ENCODE data around the gene PER1. TPM values are rescaled to one million over a fixed set of nuclear protein-coding genes. Genes with fewer than 3 reads are reported as not detected.

PER1 gene
- total and polyA plus RNA-seq, 2 of the 13 experiments (the other 11 are each of a cell fraction or from before 2014, with no cell fraction given): 2.6 to 3.6 TPM

GRCh38 chr17:8125154-8125946 is 26.9 kb downstream of the PER1 start (continued):
- TF ChIP-seq, protein P1, sequence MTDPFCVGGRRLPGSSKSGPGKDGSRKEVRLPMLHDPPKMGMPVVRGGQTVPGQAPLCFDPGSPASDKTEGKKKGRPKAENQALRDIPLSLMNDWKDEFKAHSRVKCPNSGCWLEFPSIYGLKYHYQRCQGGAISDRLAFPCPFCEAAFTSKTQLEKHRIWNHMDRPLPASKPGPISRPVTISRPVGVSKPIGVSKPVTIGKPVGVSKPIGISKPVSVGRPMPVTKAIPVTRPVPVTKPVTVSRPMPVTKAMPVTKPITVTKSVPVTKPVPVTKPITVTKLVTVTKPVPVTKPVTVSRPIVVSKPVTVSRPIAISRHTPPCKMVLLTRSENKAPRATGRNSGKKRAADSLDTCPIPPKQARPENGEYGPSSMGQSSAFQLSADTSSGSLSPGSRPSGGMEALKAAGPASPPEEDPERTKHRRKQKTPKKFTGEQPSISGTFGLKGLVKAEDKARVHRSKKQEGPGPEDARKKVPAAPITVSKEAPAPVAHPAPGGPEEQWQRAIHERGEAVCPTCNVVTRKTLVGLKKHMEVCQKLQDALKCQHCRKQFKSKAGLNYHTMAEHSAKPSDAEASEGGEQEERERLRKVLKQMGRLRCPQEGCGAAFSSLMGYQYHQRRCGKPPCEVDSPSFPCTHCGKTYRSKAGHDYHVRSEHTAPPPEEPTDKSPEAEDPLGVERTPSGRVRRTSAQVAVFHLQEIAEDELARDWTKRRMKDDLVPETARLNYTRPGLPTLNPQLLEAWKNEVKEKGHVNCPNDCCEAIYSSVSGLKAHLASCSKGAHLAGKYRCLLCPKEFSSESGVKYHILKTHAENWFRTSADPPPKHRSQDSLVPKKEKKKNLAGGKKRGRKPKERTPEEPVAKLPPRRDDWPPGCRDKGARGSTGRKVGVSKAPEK (CRISPR knock-in tag; IDR thresholded peaks at IDR 0.05; ENCODE audit: borderline replicate concordance): no peak
- TF ChIP-seq MAFK (conservative IDR thresholded peaks at IDR 0.05 in 1 of 2, IDR thresholded peaks at IDR 0.05 in 1 of 2; ENCODE audit: low read length in 2 of 2) (no peak), RBFOX2 (IDR thresholded peaks at IDR 0.05; ENCODE audit: low read depth, low read length) (no peak), ZNF7 (CRISPR knock-in tag; IDR thresholded peaks at IDR 0.05) (no peak), ZNF562 (CRISPR knock-in tag; IDR thresholded peaks at IDR 0.05; ENCODE audit: borderline replicate concordance) (no peak), RAD51 (IDR thresholded peaks at IDR 0.05; ENCODE audit: borderline replicate concordance) (no peak), ZNF17 (CRISPR knock-in tag; IDR thresholded peaks at IDR 0.05) (no peak), HNF4G (IDR thresholded peaks at IDR 0.05; ENCODE audit: borderline replicate concordance, low read depth, low read length) (no peak), HNF4G (CRISPR knock-in tag; IDR thresholded peaks at IDR 0.05; ENCODE audit: borderline replicate concordance, low read depth) (no peak), YY1 (IDR thresholded peaks at IDR 0.05; ENCODE audit: insufficient read depth, insufficient replicate concordance, low read depth, low read length) (no peak), TBX3 (IDR thresholded peaks at IDR 0.05; ENCODE audit: borderline replicate concordance) (no peak), XRCC5 (optimal IDR thresholded peaks at IDR 0.05; ENCODE audit: low read length) (no peak), ZNF430 (CRISPR knock-in tag; IDR thresholded peaks at IDR 0.05) (no peak), ZNF703 (CRISPR knock-in tag; IDR thresholded peaks at IDR 0.05; ENCODE audit: borderline replicate concordance) (no peak), ZNF44 (CRISPR knock-in tag; IDR thresholded peaks at IDR 0.05) (no peak), CERS6 (CRISPR knock-in tag; IDR thresholded peaks at IDR 0.05) (no peak), ZNF720 (CRISPR knock-in tag; IDR thresholded peaks at IDR 0.05) (no peak), ZNF530 (CRISPR knock-in tag; IDR thresholded peaks at IDR 0.05; ENCODE audit: low read depth) (no peak)
- TF ChIP-seq, protein P2, sequence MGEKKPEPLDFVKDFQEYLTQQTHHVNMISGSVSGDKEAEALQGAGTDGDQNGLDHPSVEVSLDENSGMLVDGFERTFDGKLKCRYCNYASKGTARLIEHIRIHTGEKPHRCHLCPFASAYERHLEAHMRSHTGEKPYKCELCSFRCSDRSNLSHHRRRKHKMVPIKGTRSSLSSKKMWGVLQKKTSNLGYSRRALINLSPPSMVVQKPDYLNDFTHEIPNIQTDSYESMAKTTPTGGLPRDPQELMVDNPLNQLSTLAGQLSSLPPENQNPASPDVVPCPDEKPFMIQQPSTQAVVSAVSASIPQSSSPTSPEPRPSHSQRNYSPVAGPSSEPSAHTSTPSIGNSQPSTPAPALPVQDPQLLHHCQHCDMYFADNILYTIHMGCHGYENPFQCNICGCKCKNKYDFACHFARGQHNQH (CRISPR knock-in tag; IDR thresholded peaks at IDR 0.05): peak; percentile 65; the same call in 1 of the 2 replicates
- TF ChIP-seq, protein P3, sequence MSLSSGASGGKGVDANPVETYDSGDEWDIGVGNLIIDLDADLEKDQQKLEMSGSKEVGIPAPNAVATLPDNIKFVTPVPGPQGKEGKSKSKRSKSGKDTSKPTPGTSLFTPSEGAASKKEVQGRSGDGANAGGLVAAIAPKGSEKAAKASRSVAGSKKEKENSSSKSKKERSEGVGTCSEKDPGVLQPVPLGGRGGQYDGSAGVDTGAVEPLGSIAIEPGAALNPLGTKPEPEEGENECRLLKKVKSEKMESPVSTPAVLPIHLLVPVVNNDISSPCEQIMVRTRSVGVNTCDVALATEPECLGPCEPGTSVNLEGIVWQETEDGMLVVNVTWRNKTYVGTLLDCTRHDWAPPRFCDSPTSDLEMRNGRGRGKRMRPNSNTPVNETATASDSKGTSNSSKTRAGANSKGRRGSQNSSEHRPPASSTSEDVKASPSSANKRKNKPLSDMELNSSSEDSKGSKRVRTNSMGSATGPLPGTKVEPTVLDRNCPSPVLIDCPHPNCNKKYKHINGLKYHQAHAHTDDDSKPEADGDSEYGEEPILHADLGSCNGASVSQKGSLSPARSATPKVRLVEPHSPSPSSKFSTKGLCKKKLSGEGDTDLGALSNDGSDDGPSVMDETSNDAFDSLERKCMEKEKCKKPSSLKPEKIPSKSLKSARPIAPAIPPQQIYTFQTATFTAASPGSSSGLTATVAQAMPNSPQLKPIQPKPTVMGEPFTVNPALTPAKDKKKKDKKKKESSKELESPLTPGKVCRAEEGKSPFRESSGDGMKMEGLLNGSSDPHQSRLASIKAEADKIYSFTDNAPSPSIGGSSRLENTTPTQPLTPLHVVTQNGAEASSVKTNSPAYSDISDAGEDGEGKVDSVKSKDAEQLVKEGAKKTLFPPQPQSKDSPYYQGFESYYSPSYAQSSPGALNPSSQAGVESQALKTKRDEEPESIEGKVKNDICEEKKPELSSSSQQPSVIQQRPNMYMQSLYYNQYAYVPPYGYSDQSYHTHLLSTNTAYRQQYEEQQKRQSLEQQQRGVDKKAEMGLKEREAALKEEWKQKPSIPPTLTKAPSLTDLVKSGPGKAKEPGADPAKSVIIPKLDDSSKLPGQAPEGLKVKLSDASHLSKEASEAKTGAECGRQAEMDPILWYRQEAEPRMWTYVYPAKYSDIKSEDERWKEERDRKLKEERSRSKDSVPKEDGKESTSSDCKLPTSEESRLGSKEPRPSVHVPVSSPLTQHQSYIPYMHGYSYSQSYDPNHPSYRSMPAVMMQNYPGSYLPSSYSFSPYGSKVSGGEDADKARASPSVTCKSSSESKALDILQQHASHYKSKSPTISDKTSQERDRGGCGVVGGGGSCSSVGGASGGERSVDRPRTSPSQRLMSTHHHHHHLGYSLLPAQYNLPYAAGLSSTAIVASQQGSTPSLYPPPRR (CRISPR knock-in tag; IDR thresholded peaks at IDR 0.05; ENCODE audit: borderline replicate concordance): no peak

Data from HepG2 (cell line).